ENCODE measurements around the gene C1QL1. TPM values are rescaled to one million over a fixed set of nuclear protein-coding genes. Genes with fewer than 3 reads are reported as not detected.
A peak's percentile ranks its signal among the peaks of the same experiment; 100 is the strongest.

The C1QL1 gene
- total RNA-seq, 1 donor from 2014 or later = 0.13 TPM

GRCh38 chr17:44917456-44917855 is 50.6 kb downstream of the C1QL1 start:
- no peak for ATAC-seq
- no peak for DNase-seq (ENCODE audit: low spot score)

- DNase-seq (ENCODE audit: low spot score) (no peak), ATAC-seq (no peak)
Measured at GRCh38 chr17:44916781-44917241, 51.3 kb downstream of the C1QL1 start.

GRCh38 chr17:44915862-44916780 is 52.0 kb downstream of the C1QL1 start:
- DNase-seq (ENCODE audit: low spot score) (no peak), ATAC-seq (no peak)

- ATAC-seq (no peak), DNase-seq (ENCODE audit: low spot score) (no peak)
Measured at GRCh38 chr17:44915321-44915726, 52.8 kb downstream of the C1QL1 start, which contains the start of gene GFAP. Gene GFAP, minus strand, starts transcription at chr17:44915500. Its CDS starts 14 bp downstream, at chr17:44915486.

GRCh38 chr17:44914698-44915271 is 53.3 kb downstream of the C1QL1 start:
- DNase-seq (ENCODE audit: low spot score) = no peak

GRCh38 chr17:44914148-44914547 is 54.0 kb downstream of the C1QL1 start:
- DNase-seq (ENCODE audit: low spot score) = no peak

More at GRCh38 chr17:44914698-44915271, 53.3 kb downstream of the C1QL1 start:
- no peak for ATAC-seq

GRCh38 chr17:44913676-44914075 is 54.4 kb downstream of the C1QL1 start:
- DNase-seq (ENCODE audit: low spot score) (no peak), ATAC-seq (no peak)

More at GRCh38 chr17:44914148-44914547, 54.0 kb downstream of the C1QL1 start:
- ATAC-seq = no peak

GRCh38 chr17:44912763-44913544 is 55.1 kb downstream of the C1QL1 start:
- DNase-seq (ENCODE audit: low spot score) (no peak), ATAC-seq (no peak)

GRCh38 chr17:44911133-44912001 is 56.7 kb downstream of the C1QL1 start:
- peak; percentile 88 for ATAC-seq

GRCh38 chr17:44910231-44911106 is 57.6 kb downstream of the C1QL1 start:
- ATAC-seq (no peak), DNase-seq (ENCODE audit: low spot score) (no peak)

More at GRCh38 chr17:44911133-44912001, 56.7 kb downstream of the C1QL1 start:
- peak; percentile 78 for DNase-seq (ENCODE audit: low spot score)

Other genes with a start within 250 kb of the C1QL1 start
- gene ADAM11, start 209.3 kb downstream of the C1QL1 start, total RNA-seq = 0.13 TPM
- gene GJC1, start 138.0 kb downstream of the C1QL1 start, total RNA-seq = 0.53 TPM
- gene HIGD1B, start 120.4 kb downstream of the C1QL1 start, total RNA-seq = not detected
- gene EFTUD2, start 68.9 kb downstream of the C1QL1 start, total RNA-seq = 33.8 TPM
- 0.23 TPM for gene GFAP, start 52.8 kb downstream of the C1QL1 start, total RNA-seq
- 0.25 TPM for gene KIF18B, start 20.5 kb downstream of the C1QL1 start, total RNA-seq
- gene DCAKD, start 83.3 kb upstream of the C1QL1 start, total RNA-seq = 19.3 TPM
- 77.0 TPM for gene NMT1, start 93.0 kb upstream of the C1QL1 start, total RNA-seq
- 3.4 TPM for gene PLCD3, start 164.2 kb upstream of the C1QL1 start, total RNA-seq
- gene ACBD4, start 167.4 kb upstream of the C1QL1 start, total RNA-seq = 90.3 TPM
- 29.3 TPM for gene HEXIM1, start 180.2 kb upstream of the C1QL1 start, total RNA-seq
- gene HEXIM2, start 193.6 kb upstream of the C1QL1 start, total RNA-seq = 14.2 TPM

Measured in left lobe of liver (tissue), 2 donors.